OCI-LY7 (cell line): Measurements from ENCODE around the gene PDXP. TPM values are rescaled to one million over a fixed set of nuclear protein-coding genes. Genes with fewer than 3 reads are reported as not detected.

Experiments used
- BruUV-seq: library from RNA; stranded (reverse); fragments of 400-500 nt; replicated peaks from 2 replicates; lab custom pipeline; 2021; lab: Mats Ljungman, UMichigan
- CTCF ChIA-PET: fragments of 300-600 bp; sonication (Branson Sonifier 250); formaldehyde crosslinking; loops from one replicate; lab custom pipeline; 2022; ENCODE audit warnings: antibody characterized with exemption; ENCODE audit not compliant: unreplicated experiment; lab: Charles Lee
- POLR2A ChIA-PET: fragments of 300-600 bp; sonication (Branson Sonifier 250); formaldehyde crosslinking; loops from one replicate; lab custom pipeline; 2022; ENCODE audit warnings: antibody characterized with exemption; lab: Charles Lee
- DNase-seq: peaks from one replicate; pipeline ENCODE4 v3.0.0-alpha.2; 2015; ENCODE audit warnings: low spot score
- H2AFZ ChIP-seq: fragments of 200-600 bp; sonication (generic), shearing (Covaris generic); 2 replicates; pipeline ENCODE4 v1.6.1; 2014; ENCODE audit warnings: mild to moderate bottlenecking, antibody characterized with exemption, low read length, moderate library complexity
- H3K27ac ChIP-seq: fragments of 200-600 bp; sonication (generic); 2 replicates; pipeline ENCODE4 v1.5.1; 2014; ENCODE audit warnings: mixed run types, low read depth, mild to moderate bottlenecking, moderate library complexity, low read length, inconsistent platforms; ENCODE audit not compliant: poor library complexity, severe bottlenecking
- H3K36me3 ChIP-seq: fragments of 200-600 bp; sonication (generic); 2 replicates; pipeline ENCODE4 v1.6.1; 2014; ENCODE audit warnings: mild to moderate bottlenecking, antibody characterized with exemption, low read length, moderate library complexity, mixed read lengths; ENCODE audit not compliant: insufficient read depth
- H3K4me1 ChIP-seq: fragments of 200-600 bp; sonication (generic); 2 replicates; pipeline ENCODE4 v1.5.1; 2014; ENCODE audit warnings: mild to moderate bottlenecking, low read length; ENCODE audit not compliant: insufficient read depth, poor library complexity, severe bottlenecking
- H3K4me2 ChIP-seq: fragments of 200-600 bp; sonication (generic); 2 replicates; pipeline ENCODE4 v1.6.1; 2014; ENCODE audit warnings: mild to moderate bottlenecking, low read length
- H3K4me3 ChIP-seq: fragments of 200-600 bp; sonication (generic); 2 replicates; pipeline ENCODE4 v1.5.1; 2014; ENCODE audit warnings: mild to moderate bottlenecking, low read depth, low read length; ENCODE audit not compliant: poor library complexity, severe bottlenecking
- H3K79me2 ChIP-seq: fragments of 200-600 bp; sonication (generic); 2 replicates; pipeline ENCODE4 v1.6.1; 2016; ENCODE audit warnings: low read depth, mild to moderate bottlenecking, low read length, moderate library complexity, mixed read lengths; ENCODE audit not compliant: insufficient read depth
- H3K9me2 ChIP-seq: fragments of 200-600 bp; sonication (generic); 2 replicates; pipeline ENCODE4 v1.6.1; 2016; ENCODE audit warnings: mild to moderate bottlenecking, low read length, mixed read lengths; ENCODE audit not compliant: insufficient read depth
- H3K9me3 ChIP-seq: fragments of 200-600 bp; sonication (generic); 2 replicates; pipeline ENCODE4 v1.6.1; 2014; ENCODE audit warnings: mild to moderate bottlenecking, mixed run types, low read length, mixed read lengths
- H4K20me1 ChIP-seq: fragments of 200-600 bp; sonication (generic); 2 replicates; pipeline ENCODE4 v1.6.1; 2014; ENCODE audit warnings: mild to moderate bottlenecking, antibody characterized with exemption, low read length, moderate library complexity, mixed read lengths; ENCODE audit not compliant: insufficient read depth
- CTCF ChIP-seq: fragments of 200-600 bp; sonication (generic); conservative IDR thresholded peaks from 2 replicates; pipeline ENCODE4 v1.5.1; 2014; ENCODE audit warnings: mild to moderate bottlenecking, antibody characterized with exemption, low read length, moderate library complexity, mixed read lengths
- EZH2phosphoT487 ChIP-seq: fragments of 200-600 bp; sonication (generic); IDR thresholded peaks from 2 replicates; pipeline ENCODE4 v1.6.1; 2018; ENCODE audit warnings: low read depth, borderline replicate concordance, mild to moderate bottlenecking, mixed run types, antibody characterized with exemption, low read length, moderate library complexity, mixed read lengths
- intact Hi-C: fragments of 100-400 bp; cut with micrococcal nuclease; formaldehyde crosslinking; loops from one replicate; pipeline ENCODE4 v1.10.0; 2022; ENCODE audit not compliant: unreplicated experiment
- total RNA-seq, 2 experiments: library from RNA; depleted of rRNA in 1 of 2; stranded (reverse); fragments of >200 nt in 1 of 2; shearing (Covaris generic) in 1 of 2; gene quantifications; 2 replicates each; pipeline ENCODE4 v1.2.3, GENCODE V29; 2014 to 2022

The PDXP gene
- total RNA-seq, 2 experiments from 2014 or later, result 55.8 to 61.2 TPM

GRCh38 chr22:37631448-37632173, 26.9 kb upstream of the PDXP start:
- BruUV-seq, result no TSS peak

GRCh38 chr22:37632174-37633088, 26.1 kb upstream of the PDXP start:
- no peaks in the 10 kb centered on the region for H4K20me1 ChIP-seq
- POLR2A ChIA-PET, result interaction anchor here (0.6 kb wide), 1 partner anchor 156 kb away, joined by 4 read pairs; no protein-coding TSS in a partner anchor
- no TSS peak for BruUV-seq
- H2AFZ ChIP-seq, result no peak overlapping the region
- peak overlapping the region; percentile 56 for H3K27ac ChIP-seq
- no peaks in the 10 kb centered on the region for H3K9me3 ChIP-seq
- H3K9me2 ChIP-seq, result no peaks in the 10 kb centered on the region
- peak overlapping the region; percentile 45 for H3K4me2 ChIP-seq
- no peak overlapping the region for H3K4me3 ChIP-seq
- H3K4me1 ChIP-seq, result peaks cover 36% of the 10 kb centered on the region
- peaks cover 45% of the 10 kb centered on the region; the same call in 1 of the 2 replicates for H3K36me3 ChIP-seq
- no peak for DNase-seq
- CTCF ChIA-PET, result interaction anchor here (1.1 kb wide), 1 partner anchor 11 kb away, joined by 3 read pairs; no protein-coding TSS in a partner anchor
- no peaks in the 10 kb centered on the region for H3K79me2 ChIP-seq
- no peak for TF ChIP-seq CTCF
- no peak for TF ChIP-seq EZH2phosphoT487
- intact Hi-C loops, result no loop called here

More at GRCh38 chr22:37631448-37632173, 26.9 kb upstream of the PDXP start:
- Histone ChIP-seq H4K20me1 (no peaks in the 10 kb centered on the region), H3K4me1 (peaks cover 44% of the 10 kb centered on the region), H3K4me3 (no peak overlapping the region), H3K9me3 (no peaks in the 10 kb centered on the region), H3K27ac (no peak overlapping the region), H3K79me2 (no peaks in the 10 kb centered on the region), H3K9me2 (no peaks in the 10 kb centered on the region), H3K36me3 (peaks cover 51% of the 10 kb centered on the region; the same call in 1 of the 2 replicates), H2AFZ (no peak overlapping the region), H3K4me2 (no peak overlapping the region)
- TF ChIP-seq EZH2phosphoT487, result no peak
- no peak for TF ChIP-seq CTCF
- ChIA-PET CTCF (interaction anchor here (1.1 kb wide), 1 partner anchor 12 kb away, joined by 3 read pairs; no protein-coding TSS in a partner anchor), POLR2A (interaction anchor here (0.7 kb wide), 1 partner anchor 24 kb away, joined by 3 read pairs; the partner anchor contains the start of gene GGA1)
- no peak for DNase-seq
- intact Hi-C loops, result no loop called here
